DND-41 (cell line): ENCODE results near the gene SALL4.

Experiments used
- ATAC-seq: fragments of 200-7000 bp; cut with Tn5 transposase; 3 replicates; pipeline ENCODE4 v1.9.1; 2021; ENCODE audit warnings: low read depth; ENCODE audit not compliant: insufficient read depth
- DNase-seq: peaks from one replicate; pipeline ENCODE4 v3.0.0-alpha.2; 2020
- H2AFZ ChIP-seq: 2 replicates; pipeline ENCODE4 v1.6.0; 2012; ENCODE audit warnings: low read depth, low read length
- H3K27ac ChIP-seq: 2 replicates; pipeline ENCODE4 v1.5.1; 2012; ENCODE audit warnings: low read length, inconsistent platforms
- H3K27me3 ChIP-seq: fragments of 200-600 bp; sonication (generic); 2 replicates; pipeline ENCODE4 v1.6.0; 2012; ENCODE audit warnings: low read length, mild to moderate bottlenecking, inconsistent platforms; ENCODE audit not compliant: insufficient read depth, poor library complexity
- H3K36me3 ChIP-seq: 2 replicates; pipeline ENCODE4 v1.5.1; 2012; ENCODE audit warnings: low read length, inconsistent platforms; ENCODE audit not compliant: insufficient read depth
- H3K4me1 ChIP-seq: 2 replicates; pipeline ENCODE4 v1.5.1; 2012; ENCODE audit warnings: mild to moderate bottlenecking, low read length; ENCODE audit not compliant: insufficient read depth
- H3K4me2 ChIP-seq: 2 replicates; pipeline ENCODE4 v1.6.0; 2012; ENCODE audit warnings: mild to moderate bottlenecking, moderate library complexity, low read length, inconsistent platforms; ENCODE audit not compliant: insufficient read depth
- H3K4me3 ChIP-seq, 2 experiments: fragments of 200-600 bp in 1 of 2; shearing (Covaris generic) in 1 of 2; 2 replicates each; pipeline ENCODE4 v1.5.1; 2012 to 2016; ENCODE audit warnings: inconsistent platforms in 2 of 2, low read length in 2 of 2, mild to moderate bottlenecking in 2 of 2, low read depth in 1 of 2, moderate library complexity in 1 of 2
- H3K79me2 ChIP-seq: 2 replicates; pipeline ENCODE4 v1.6.0; 2012; ENCODE audit warnings: low read length, inconsistent platforms; ENCODE audit not compliant: insufficient read depth
- H3K9ac ChIP-seq: 2 replicates; pipeline ENCODE4 v1.6.0; 2012; ENCODE audit warnings: low read depth, mild to moderate bottlenecking, inconsistent platforms, low read length, moderate library complexity
- H3K9me3 ChIP-seq: 2 replicates; pipeline ENCODE4 v1.5.1; 2012; ENCODE audit warnings: low read length, moderate library complexity, mild to moderate bottlenecking, inconsistent platforms; ENCODE audit not compliant: insufficient read depth, severe bottlenecking
- H4K20me1 ChIP-seq: 2 replicates; pipeline ENCODE4 v1.6.0; 2012; ENCODE audit warnings: low read length; ENCODE audit not compliant: insufficient read depth
- EZH2 ChIP-seq: IDR thresholded peaks from 3 replicates; pipeline ENCODE4 v1.6.1; 2012; ENCODE audit warnings: borderline replicate concordance, low read depth, mild to moderate bottlenecking, moderate library complexity, low read length, inconsistent platforms; ENCODE audit not compliant: severe bottlenecking
- TF ChIP-seq, protein P1 (sequence below): IDR thresholded peaks from 2 replicates; pipeline ENCODE4 v1.5.1; 2012; ENCODE audit warnings: borderline replicate concordance, low read length, moderate library complexity, mild to moderate bottlenecking; ENCODE audit not compliant: poor library complexity, severe bottlenecking; ENCODE audit errors: extremely low read depth

The SALL4 gene

DNA sequence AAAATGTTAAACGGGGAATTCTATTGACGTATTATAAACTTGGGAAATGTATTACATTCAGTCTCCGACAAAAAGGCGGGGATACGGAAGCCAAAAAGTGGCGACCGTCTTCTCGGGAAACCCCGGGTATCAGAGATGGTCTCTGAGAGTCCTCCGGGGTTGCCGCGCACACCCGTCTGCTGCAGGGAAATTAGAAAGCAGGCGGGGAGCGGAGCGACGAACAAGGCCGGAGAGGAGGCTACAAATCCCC, 1.5 kb downstream of the SALL4 start:
- Histone ChIP-seq H4K20me1 (no peaks in the 10 kb centered on the region), H3K27ac (no peak overlapping the region), H3K36me3 (no peaks in the 10 kb centered on the region), H3K4me3 (no peak overlapping the region), H3K9ac (no peak overlapping the region), H3K79me2 (no peaks in the 10 kb centered on the region), H3K4me2 (no peak overlapping the region), H3K9me3 (no peaks in the 10 kb centered on the region), H3K27me3 (no peaks in the 10 kb centered on the region), H2AFZ (no peak overlapping the region), H3K4me1 (no peaks in the 10 kb centered on the region)
- ATAC-seq (no peak), DNase-seq (no peak)
- TF ChIP-seq, protein P1, sequence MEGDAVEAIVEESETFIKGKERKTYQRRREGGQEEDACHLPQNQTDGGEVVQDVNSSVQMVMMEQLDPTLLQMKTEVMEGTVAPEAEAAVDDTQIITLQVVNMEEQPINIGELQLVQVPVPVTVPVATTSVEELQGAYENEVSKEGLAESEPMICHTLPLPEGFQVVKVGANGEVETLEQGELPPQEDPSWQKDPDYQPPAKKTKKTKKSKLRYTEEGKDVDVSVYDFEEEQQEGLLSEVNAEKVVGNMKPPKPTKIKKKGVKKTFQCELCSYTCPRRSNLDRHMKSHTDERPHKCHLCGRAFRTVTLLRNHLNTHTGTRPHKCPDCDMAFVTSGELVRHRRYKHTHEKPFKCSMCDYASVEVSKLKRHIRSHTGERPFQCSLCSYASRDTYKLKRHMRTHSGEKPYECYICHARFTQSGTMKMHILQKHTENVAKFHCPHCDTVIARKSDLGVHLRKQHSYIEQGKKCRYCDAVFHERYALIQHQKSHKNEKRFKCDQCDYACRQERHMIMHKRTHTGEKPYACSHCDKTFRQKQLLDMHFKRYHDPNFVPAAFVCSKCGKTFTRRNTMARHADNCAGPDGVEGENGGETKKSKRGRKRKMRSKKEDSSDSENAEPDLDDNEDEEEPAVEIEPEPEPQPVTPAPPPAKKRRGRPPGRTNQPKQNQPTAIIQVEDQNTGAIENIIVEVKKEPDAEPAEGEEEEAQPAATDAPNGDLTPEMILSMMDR = no peak
- TF ChIP-seq EZH2 = no peak

DNA sequence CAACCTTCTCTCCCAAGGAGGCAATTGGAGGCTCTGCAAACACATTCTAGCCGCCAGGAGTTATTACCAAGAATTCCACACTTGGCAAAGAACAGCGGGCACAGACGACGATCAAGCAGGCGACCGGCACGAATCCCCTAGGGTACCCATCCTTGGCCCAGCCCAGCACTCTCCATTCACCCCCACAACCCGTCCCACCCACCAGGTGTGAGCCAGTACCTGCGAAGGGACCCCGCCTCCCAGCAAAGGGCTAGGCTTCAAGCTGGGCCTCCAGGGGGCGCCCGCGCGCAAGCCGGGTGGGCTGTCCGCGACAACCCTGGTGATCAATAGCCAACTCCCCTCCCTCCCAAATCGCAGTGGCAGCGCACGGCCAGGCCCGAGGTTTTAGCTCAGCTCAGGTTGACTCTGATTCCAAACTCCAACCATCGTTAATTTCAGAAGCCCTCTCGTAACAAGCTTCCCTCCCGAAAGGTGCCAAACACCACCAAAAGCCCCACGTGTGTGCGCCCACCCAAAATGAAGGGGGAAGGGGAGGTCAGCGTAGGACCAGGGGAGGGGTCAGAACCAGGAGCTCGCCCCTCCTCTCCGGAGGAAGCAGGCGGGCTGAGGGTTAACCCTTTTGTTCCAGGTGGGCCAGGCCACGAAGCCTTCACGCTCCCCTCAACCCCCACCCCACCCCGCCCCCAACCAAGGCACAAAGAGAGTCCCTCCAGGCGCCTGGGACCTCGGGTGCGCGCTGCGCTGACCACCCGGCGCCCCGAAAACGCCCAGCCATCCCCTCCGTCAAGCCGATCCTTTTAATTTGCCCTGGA, 2.1 kb downstream of the SALL4 start:
- H3K4me1 ChIP-seq = no peaks in the 10 kb centered on the region
- no peaks in the 10 kb centered on the region for H4K20me1 ChIP-seq
- DNase-seq (no peak), ATAC-seq (no peak)
- H3K4me2 ChIP-seq = no peak overlapping the region
- no peak for TF ChIP-seq EZH2
- TF ChIP-seq, protein P1 = peak; percentile 41
- no peaks in the 10 kb centered on the region for H3K79me2 ChIP-seq
- H2AFZ ChIP-seq = no peak overlapping the region
- no peaks in the 10 kb centered on the region for H3K27me3 ChIP-seq
- no peaks in the 10 kb centered on the region for H3K9me3 ChIP-seq
- H3K36me3 ChIP-seq = no peaks in the 10 kb centered on the region
- H3K9ac ChIP-seq = no peak overlapping the region
- no peak overlapping the region for H3K27ac ChIP-seq
- H3K4me3 ChIP-seq = no peak overlapping the region

DNA sequence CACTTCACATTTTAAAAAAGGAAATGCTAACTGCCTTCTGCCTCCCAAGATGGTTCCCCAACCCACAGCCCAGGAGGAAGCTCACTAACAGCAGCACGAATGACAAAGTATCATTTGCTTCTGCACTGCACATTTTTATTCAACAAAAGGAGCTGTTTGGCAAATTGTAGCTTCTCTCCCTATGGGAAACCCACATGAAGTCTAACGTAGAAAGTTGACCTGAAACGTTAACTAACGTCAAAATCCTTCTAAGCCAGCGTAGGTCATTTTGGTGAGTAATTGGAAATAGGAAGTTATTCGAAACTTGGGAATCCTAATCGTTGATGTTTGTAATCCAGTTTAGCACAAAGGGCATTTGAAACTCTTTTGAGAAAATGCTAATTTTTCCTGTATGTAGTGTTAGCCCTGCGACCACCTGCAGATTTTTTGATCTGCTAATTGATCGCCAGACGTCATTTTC, 2.9 kb downstream of the SALL4 start:
- no peak overlapping the region for H3K4me2 ChIP-seq
- no peak overlapping the region for H2AFZ ChIP-seq
- H3K27ac ChIP-seq = no peak overlapping the region
- DNase-seq = no peak
- H3K27me3 ChIP-seq = no peaks in the 10 kb centered on the region
- TF ChIP-seq, protein P1 = no peak
- no peak for TF ChIP-seq EZH2
- no peak overlapping the region for H3K4me3 ChIP-seq
- H3K9ac ChIP-seq = no peak overlapping the region
- no peaks in the 10 kb centered on the region for H3K79me2 ChIP-seq
- no peaks in the 10 kb centered on the region for H3K36me3 ChIP-seq
- H4K20me1 ChIP-seq = no peaks in the 10 kb centered on the region
- ATAC-seq = no peak
- H3K9me3 ChIP-seq = no peaks in the 10 kb centered on the region
- no peaks in the 10 kb centered on the region for H3K4me1 ChIP-seq
